ENCODE measurements around the gene SPOCK2.

DNA sequence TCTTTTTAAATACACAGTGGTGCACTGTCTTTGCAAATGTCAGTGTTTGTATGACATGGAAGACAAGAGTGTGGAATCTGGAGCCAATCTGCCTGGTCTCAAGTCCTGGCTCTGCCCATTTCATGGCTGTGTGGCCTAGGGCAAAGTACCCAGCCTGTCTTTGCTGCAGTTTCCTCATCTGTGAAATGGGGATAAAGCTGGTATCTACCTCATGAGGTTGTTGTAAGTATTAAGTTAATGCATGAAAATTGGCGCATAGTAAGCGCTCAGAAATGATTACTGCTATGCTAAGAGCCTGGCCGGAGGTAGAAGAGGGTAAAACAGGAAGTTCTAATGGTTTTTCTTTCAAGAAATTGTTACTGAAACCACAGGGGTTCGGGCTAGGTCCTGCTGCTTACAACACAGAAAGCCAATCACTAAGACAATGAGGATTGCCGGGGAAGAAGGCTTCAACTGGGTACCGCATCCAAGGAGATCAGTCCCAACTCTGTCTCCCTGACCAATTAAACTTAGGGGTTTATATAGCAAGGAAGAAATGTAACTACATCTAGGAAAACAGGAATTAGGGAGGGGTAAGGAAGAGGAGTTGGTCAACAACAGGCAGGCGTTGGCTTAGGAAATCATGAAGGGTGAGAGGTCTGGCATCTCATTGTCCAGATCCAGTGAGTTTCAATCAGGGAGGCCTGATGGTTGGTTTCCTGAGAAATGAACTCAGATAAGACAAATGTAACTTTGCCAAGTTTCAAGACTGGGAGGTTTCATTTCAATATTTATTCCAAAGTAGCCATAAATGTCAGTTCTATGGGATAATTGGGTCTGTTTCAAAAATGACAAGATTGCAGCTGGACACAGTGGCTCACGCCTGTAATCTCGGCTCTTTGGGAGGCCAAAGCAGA is 67.2 kb downstream of the SPOCK2 start:
- TF ChIP-seq, protein P1, sequence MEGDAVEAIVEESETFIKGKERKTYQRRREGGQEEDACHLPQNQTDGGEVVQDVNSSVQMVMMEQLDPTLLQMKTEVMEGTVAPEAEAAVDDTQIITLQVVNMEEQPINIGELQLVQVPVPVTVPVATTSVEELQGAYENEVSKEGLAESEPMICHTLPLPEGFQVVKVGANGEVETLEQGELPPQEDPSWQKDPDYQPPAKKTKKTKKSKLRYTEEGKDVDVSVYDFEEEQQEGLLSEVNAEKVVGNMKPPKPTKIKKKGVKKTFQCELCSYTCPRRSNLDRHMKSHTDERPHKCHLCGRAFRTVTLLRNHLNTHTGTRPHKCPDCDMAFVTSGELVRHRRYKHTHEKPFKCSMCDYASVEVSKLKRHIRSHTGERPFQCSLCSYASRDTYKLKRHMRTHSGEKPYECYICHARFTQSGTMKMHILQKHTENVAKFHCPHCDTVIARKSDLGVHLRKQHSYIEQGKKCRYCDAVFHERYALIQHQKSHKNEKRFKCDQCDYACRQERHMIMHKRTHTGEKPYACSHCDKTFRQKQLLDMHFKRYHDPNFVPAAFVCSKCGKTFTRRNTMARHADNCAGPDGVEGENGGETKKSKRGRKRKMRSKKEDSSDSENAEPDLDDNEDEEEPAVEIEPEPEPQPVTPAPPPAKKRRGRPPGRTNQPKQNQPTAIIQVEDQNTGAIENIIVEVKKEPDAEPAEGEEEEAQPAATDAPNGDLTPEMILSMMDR (IDR thresholded peaks at IDR 0.05) = no peak
- no peak for TF ChIP-seq POLR2A (IDR thresholded peaks at IDR 0.05)
